Stimulated activated CD8-positive, alpha-beta memory T cell treated with anti-CD3 and anti-CD28 coated beads, Interleukin-4, amount 100 ng/mL, for 24 hours (primary cell): ENCODE data around the gene TOP1.

ENCODE experiments used
- DNase-seq: peaks from one replicate; pipeline ENCODE4 v3.0.0-alpha.2; 2020; ENCODE audit warnings: low read depth

TOP1 gene

DNA sequence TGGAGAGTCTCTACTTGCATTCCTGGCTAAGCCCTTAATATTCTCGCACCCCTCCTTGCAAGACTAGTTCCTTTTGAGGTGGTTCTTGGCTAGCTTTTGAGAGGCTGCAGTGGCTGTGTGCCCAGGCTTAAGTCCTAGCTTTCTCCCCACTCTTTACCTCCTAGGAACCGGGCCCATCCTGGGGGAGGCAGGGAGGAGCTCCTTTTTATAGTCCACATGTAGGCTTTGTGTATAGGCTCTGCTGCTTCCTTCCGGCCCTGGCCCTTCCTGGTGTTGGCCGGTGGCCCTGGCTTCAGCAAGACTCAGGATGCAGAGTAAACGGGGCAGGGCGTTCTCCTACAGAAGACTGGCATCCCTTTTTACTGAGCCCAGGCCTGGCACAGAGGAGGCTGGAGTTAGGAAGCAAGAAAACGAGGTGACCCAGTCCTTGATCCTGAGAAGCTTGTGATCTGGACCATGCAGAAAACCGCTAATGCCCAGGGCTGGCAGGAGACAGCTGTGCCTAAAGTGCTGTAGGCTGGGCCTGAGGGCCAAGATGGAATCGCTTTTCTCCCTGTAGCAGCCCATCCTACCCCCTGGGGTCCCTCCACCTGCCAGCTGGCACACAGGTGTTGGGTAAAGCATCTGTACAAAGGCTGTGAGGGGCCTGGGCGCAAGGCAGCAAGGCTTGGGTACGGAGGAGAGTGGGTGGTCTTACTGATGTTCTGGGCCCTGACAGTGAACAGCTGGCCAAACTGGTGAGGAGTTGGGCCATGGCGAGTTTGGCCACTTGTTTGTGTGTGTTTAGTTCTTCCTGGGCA, 117.4 kb downstream of the TOP1 start:
- DNase-seq = no peak

DNA sequence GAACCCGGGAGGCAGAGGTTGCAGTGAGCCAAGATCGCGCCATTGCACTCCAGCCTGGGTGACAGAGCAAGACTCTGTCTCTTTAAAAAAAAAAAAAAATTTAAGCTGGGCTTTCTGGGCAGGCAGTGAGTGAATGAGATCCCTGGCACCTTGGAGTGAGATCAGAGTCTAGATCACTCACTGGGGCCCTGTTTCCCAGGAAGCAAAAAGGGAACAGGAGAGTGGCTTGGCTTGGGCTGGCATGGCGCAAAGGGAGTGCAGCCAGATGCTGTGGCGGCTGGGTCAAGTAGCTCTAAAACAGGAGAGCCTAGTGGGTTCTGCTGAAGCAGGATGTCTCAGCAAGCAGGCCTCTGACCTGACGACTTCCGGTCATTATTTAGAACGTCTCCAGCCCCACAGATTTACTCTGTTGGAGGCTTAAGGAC, 119.2 kb downstream of the TOP1 start:
- no peak for DNase-seq

DNA sequence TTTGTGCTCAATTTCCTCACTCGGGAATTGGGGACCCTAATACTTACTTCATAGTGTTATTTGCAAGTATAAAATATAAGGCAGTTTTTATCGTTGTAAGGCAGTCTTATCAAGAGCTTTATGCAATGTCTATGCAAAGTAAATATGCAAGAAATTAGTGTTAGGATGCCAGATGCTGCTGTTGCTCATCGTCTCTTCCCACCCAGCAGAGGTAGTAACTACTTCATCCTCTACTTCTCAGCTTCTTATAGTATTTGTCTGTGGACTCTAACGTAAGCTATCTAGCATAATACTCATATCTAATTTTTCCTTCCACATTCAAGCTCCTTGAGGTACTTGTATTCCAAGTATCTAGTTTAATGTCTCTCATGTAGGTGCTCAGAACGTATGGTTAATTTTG, 120.3 kb downstream of the TOP1 start:
- DNase-seq = no peak

GRCh38 chr20:41150664-41151063, 122.0 kb downstream of the TOP1 start:
- no peak for DNase-seq

DNA sequence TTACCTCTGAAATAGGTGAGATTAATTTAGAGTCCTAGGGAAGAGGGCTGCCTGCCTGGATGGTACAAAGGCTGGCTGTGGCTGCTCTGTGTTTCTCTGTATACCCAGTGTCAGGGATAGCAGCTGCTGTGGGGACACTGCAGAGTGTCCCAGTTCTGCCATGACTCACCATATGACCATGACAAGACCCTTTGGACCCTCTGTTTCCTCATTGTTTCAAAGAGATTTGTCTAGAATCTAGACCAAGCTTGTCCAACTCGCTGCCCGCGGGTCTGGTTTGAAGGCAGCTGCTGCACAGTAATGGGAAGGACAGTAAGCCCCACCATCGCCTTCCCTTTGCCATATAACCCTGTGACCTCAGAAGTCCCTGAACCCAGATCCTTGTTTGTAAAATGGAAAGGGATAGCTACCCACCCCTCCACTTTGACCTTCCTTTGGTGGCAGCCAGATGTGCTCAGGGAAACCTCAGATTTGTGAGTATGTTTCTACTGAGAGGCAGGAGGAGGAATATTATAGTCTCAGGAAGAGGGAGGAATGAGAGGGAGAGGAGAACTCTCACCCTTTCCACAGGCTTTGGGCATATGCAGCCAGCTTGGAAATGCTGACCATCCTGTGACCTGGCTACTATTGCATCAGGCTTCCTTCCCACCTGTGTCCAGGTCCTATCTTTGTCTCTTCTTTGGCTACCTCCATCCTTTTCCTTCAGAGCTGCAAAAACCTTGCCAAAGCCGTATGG, 122.7 kb downstream of the TOP1 start:
- DNase-seq = no peak

DNA sequence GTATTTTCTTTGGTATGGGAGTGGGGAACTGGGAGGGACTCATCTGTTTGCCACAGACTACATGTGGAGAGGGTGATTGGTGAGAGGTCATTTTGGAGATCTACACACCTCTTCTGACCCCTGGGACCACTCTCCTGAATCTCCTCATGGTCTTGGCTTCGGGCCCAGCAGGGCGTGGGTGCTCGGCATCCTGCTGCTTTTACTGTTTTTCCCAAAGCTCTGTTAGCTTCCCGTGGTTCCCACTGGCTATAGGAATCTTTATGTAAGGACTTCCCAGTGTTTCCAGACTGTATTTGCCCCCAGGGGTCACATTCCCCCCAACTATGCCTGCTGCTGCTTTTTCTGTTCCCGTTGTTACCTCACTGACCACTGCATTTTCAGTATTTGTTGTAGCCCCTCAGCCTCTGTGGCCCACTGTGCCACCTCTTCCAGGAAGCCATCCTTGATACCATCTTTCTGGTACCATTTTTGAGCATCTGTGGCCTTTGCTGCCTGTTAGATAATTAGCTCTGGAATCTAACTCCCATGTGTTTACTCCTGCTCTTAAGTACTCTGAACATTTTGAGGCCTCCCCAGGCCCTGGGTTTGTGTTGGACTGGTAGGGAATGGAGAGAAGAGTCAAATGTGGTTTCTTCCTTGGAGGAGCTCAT, 123.6 kb downstream of the TOP1 start:
- no peak for DNase-seq

- DNase-seq = no peak
Observed at GRCh38 chr20:41154436-41155176, 126.0 kb downstream of the TOP1 start.

GRCh38 chr20:41155261-41155660, 126.6 kb downstream of the TOP1 start:
- no peak for DNase-seq

DNA sequence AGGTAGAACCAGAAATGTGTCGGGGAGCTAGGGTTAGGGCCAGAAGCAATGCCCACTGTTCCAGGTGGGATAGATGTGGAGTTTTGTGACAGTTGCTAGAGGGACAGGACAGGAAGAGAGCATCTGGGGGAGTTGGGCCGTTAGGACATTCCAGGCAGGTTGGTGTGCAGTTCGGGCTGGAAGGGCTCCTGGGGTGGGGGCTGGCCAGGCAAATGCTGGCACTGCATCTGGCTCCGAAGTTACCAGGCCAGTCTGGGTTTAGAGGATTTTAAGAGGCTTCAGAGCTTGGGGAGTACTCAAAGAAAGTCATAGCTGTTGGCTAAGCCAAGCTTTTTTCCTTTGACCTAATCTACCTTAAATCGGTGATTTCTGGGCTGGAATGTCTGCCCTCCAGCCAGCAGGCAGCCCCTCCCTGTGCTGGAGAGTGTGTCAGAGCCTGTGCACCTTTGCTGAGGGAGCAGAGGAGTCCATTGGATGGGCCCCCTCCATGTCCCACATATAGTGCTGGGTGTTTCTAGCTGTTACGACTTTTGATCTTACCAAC, 129.5 kb downstream of the TOP1 start:
- DNase-seq = no peak

DNA sequence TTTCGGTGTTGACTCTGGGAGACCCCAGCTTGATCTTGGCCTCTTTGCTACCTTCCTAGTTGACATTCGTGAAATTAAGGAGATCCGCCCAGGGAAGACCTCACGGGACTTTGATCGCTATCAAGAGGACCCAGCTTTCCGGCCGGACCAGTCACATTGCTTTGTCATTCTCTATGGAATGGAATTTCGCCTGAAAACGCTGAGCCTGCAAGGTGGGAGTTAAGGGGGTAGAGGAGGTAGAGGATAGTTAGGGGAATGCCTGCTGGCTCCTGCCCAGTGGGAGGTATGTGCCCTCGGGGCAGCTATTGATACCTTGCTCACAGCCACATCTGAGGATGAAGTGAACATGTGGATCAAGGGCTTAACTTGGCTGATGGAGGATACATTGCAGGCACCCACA, 130.9 kb downstream of the TOP1 start:
- no peak for DNase-seq

DNA sequence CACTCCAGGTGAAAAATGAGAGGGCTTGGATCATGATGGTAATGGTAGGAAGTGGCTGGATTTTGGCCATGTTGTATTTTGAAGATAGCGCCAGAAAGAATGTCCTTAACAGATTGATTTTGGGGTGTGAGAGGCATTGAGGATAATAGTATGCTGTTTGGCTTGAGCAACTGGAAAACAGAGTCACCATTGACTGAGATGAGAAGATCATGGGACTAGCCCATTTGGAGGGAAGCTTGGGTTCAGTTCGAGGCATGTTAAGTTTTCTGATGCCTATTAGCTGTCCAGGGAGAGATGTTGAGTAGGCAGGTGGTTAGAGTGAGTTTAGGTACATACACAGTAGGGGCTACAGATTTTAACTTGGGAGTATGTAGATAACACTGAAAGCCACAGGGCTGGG, 132.1 kb downstream of the TOP1 start:
- no peak for DNase-seq

GRCh38 chr20:41161886-41162285, 133.3 kb downstream of the TOP1 start:
- no peak for DNase-seq

DNA sequence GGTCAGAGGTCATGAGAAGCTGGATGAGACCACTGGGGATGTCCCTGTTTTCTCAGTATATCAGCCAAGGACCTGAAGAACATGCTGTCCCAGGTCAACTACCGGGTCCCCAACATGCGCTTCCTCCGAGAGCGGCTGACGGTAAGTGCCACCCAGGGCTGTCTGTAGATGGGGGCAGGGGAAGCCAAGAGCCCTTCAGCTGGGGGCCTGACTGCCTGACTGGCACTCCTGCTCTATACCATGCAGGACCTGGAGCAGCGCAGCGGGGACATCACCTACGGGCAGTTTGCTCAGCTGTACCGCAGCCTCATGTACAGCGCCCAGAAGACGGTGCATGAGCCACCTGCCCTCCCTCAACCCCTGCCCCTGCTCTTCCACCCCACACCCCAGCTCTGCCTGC, 133.8 kb downstream of the TOP1 start:
- DNase-seq = no peak

DNA sequence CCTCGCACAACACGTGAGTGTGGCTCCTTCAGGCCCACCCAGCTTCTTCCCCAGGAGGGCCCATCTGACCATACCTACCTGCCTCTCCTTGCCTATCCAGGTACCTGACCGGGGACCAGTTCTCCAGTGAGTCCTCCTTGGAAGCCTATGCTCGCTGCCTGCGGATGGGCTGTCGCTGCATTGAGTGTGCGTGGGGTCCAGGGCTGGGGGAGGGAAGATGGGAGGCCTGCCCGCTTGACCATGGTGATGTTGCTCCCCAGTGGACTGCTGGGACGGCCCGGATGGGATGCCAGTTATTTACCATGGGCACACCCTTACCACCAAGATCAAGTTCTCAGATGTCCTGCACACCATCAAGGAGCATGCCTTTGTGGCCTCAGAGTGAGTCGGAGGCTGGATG, 135.2 kb downstream of the TOP1 start:
- DNase-seq = no peak

DNA sequence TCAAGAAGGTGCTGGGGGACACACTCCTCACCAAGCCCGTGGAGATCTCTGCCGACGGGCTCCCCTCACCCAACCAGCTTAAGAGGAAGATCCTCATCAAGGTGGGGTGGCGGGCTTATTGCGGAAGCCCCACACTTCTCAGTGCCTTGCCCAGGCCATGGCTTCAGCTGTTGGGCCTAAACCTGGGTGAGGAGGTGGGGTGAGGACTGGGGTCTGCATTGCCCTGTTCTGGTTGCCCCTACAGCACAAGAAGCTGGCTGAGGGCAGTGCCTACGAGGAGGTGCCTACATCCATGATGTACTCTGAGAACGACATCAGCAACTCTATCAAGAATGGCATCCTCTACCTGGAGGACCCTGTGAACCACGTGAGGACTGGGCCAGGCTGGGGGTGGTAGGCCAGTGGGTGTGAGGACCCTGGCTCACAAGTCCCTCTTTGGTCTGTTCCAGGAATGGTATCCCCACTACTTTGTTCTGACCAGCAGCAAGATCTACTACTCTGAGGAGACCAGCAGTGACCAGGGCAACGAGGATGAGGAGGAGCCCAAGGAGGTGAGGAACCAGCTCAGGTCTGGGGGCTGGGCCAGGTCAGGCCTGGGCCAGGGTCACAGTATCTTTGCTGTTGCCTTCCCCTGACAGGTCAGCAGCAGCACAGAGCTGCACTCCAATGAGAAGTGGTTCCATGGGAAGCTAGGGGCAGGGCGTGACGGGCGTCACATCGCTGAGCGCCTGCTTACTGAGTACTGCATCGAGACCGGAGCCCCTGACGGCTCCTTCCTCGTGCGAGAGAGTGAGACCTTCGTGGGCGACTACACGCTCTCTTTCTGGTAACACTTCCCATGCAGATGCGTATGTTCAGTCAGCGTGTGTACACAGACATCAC, 136.6 kb downstream of the TOP1 start:
- DNase-seq = no peak

GRCh38 chr20:41166201-41167117, 137.8 kb downstream of the TOP1 start:
- DNase-seq = no peak

DNA sequence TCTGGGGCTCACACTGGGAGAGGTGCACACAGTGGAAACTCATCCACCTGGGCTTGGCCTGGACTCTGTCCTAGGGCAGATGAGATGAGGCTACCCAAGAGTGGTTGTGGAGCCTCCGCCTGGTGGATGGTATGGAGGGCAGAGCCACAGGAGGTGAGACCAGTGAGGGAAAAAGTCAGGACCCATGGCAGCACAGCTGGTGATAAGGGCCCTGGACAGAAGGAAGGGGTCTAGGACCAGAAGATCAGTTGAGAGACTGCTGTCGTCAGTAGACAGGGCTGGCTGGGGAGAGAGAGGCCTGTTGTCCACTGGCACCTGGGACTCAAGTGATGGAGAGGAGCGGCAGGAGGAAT, 138.5 kb downstream of the TOP1 start:
- DNase-seq = no peak

DNA sequence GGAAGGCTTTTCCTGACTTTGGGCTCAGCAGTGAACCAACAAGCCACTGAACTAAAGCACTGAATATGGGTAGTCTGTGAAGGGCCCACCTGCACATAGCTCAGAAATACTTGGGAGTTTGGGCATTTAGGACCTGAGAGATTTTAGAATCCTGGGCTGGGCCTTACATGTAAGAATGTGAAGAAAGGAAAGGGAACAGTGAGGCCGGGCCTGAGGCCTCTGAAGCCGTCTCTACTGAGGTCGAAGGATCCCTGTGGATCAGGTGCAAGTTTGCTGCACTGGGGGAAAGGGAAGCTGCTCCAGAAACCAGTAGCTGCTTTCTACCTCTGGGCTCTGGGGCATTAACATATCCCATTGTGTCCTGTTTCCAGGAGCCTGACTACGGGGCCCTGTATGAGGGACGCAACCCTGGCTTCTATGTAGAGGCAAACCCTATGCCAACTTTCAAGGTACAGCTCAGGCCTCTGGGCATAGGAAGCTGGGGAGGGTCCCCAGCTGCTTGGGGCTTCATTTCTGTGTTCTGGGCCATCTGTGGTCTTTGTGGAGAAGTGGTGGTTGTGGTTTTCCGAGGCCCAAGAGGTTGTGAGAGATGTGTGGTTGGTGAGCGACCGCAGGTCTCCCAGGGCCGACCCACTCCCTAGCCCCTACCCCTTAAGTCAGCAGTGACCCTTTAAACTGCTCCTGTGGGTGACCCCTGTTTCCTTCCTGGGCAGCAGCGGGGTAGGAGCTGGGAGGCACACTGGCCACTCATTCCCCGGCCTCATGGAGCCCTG, 139.0 kb downstream of the TOP1 start:
- no peak for DNase-seq
